H9 (cell line): ENCODE measurements around the gene RPGRIP1L. TPM values are rescaled to one million over a fixed set of nuclear protein-coding genes. Genes with fewer than 3 reads are reported as not detected.

Source experiments
- DNase-seq: peaks from one replicate; pipeline ENCODE4 v3.0.0-alpha.2; 2017
- H2AFZ ChIP-seq: one replicate; pipeline ENCODE4 v1.6.1; 2013; ENCODE audit warnings: mild to moderate bottlenecking, low read length, control low read depth, moderate library complexity
- H2AK5ac ChIP-seq: 2 replicates; pipeline ENCODE4 v1.6.1; 2013; ENCODE audit warnings: low read length, control low read depth, mixed read lengths; ENCODE audit not compliant: insufficient read length
- H2BK120ac ChIP-seq: one replicate; pipeline ENCODE4 v1.6.1; 2013; ENCODE audit warnings: low read depth, mild to moderate bottlenecking, low read length, control low read depth, inconsistent platforms; ENCODE audit not compliant: poor library complexity, severe bottlenecking
- H2BK12ac ChIP-seq: 2 replicates; pipeline ENCODE4 v1.6.1; 2013; ENCODE audit warnings: low read length, control low read depth, mixed read lengths, low read depth; ENCODE audit not compliant: insufficient read length
- H2BK15ac ChIP-seq: 2 replicates; pipeline ENCODE4 v1.6.1; 2013; ENCODE audit warnings: low read depth, low read length, control low read depth
- H2BK20ac ChIP-seq: one replicate; pipeline ENCODE4 v1.6.1; 2013; ENCODE audit warnings: low read depth, mild to moderate bottlenecking, low read length, control low read depth, inconsistent platforms; ENCODE audit not compliant: poor library complexity, severe bottlenecking
- H2BK5ac ChIP-seq: 2 replicates; pipeline ENCODE4 v1.6.1; 2013; ENCODE audit warnings: low read length, control low read depth, mixed read lengths; ENCODE audit not compliant: insufficient read length
- H3K14ac ChIP-seq: 2 replicates; pipeline ENCODE4 v1.6.1; 2013; ENCODE audit warnings: low read length, control low read depth; ENCODE audit not compliant: insufficient read depth
- H3K18ac ChIP-seq: 2 replicates; pipeline ENCODE4 v1.6.1; 2013; ENCODE audit warnings: low read depth, mild to moderate bottlenecking, mixed read lengths, low read length, control low read depth; ENCODE audit not compliant: insufficient read length
- H3K23ac ChIP-seq: 2 replicates; pipeline ENCODE4 v1.6.1; 2013; ENCODE audit warnings: low read length, control low read depth, mixed read lengths, low read depth; ENCODE audit not compliant: insufficient read length
- H3K23me2 ChIP-seq: 2 replicates; pipeline ENCODE4 v1.6.1; 2013; ENCODE audit warnings: low read depth, mild to moderate bottlenecking, mixed read lengths, low read length, control low read depth; ENCODE audit not compliant: insufficient read length, poor library complexity, severe bottlenecking
- H3K27ac ChIP-seq: 2 replicates; pipeline ENCODE4 v1.5.1; 2013; ENCODE audit warnings: low read length, control low read depth, mixed read lengths, low read depth; ENCODE audit not compliant: insufficient read length
- H3K27me3 ChIP-seq: 2 replicates; pipeline ENCODE4 v1.6.1; 2013; ENCODE audit warnings: low read length, control low read depth, inconsistent platforms; ENCODE audit not compliant: insufficient read depth
- H3K4ac ChIP-seq: 2 replicates; pipeline ENCODE4 v1.6.1; 2013; ENCODE audit warnings: low read depth, mild to moderate bottlenecking, control low read depth, inconsistent platforms, low read length, moderate library complexity
- H3K4me1 ChIP-seq: 2 replicates; pipeline ENCODE4 v1.6.1; 2013; ENCODE audit warnings: low read length, control low read depth, inconsistent platforms; ENCODE audit not compliant: insufficient read depth
- H3K4me2 ChIP-seq: 2 replicates; pipeline ENCODE4 v1.6.1; 2013; ENCODE audit warnings: low read length, control low read depth, mixed read lengths; ENCODE audit not compliant: insufficient read length, insufficient read depth
- H3K56ac ChIP-seq: 2 replicates; pipeline ENCODE4 v1.6.1; 2013; ENCODE audit warnings: low read depth, mild to moderate bottlenecking, mixed read lengths, low read length, control low read depth; ENCODE audit not compliant: insufficient read length
- H3K79me1 ChIP-seq: 2 replicates; pipeline ENCODE4 v1.6.1; 2013; ENCODE audit warnings: low read depth, mild to moderate bottlenecking, moderate library complexity, low read length, control low read depth, inconsistent platforms; ENCODE audit not compliant: insufficient read depth, poor library complexity, severe bottlenecking
- H3K79me2 ChIP-seq: 2 replicates; pipeline ENCODE4 v1.6.1; 2013; ENCODE audit warnings: low read length, control low read depth, inconsistent platforms; ENCODE audit not compliant: insufficient read depth
- H3K9ac ChIP-seq: 2 replicates; pipeline ENCODE4 v1.6.1; 2013; ENCODE audit warnings: low read length, control low read depth, mixed read lengths; ENCODE audit not compliant: insufficient read length; ENCODE audit errors: extremely low read depth
- H3K9me3 ChIP-seq: one replicate; pipeline ENCODE4 v1.6.1; 2013; ENCODE audit warnings: low read depth, low read length, inconsistent platforms; ENCODE audit not compliant: control insufficient read depth
- H3T11ph ChIP-seq: one replicate; pipeline ENCODE4 v1.6.1; 2013; ENCODE audit warnings: mild to moderate bottlenecking, low read length, control low read depth, inconsistent platforms
- H4K20me1 ChIP-seq: one replicate; pipeline ENCODE4 v1.6.1; 2013; ENCODE audit not compliant: control insufficient read depth, insufficient read length, insufficient read depth
- H4K5ac ChIP-seq: 2 replicates; pipeline ENCODE4 v1.6.1; 2013; ENCODE audit warnings: low read depth, mild to moderate bottlenecking, mixed read lengths, low read length, control low read depth; ENCODE audit not compliant: insufficient read length
- H4K8ac ChIP-seq: replicated peaks from 2 replicates; pipeline ENCODE4 v1.6.1; 2013; ENCODE audit warnings: low read length, control low read depth, mixed read lengths, low read depth; ENCODE audit not compliant: insufficient read length
- H4K91ac ChIP-seq: 2 replicates; pipeline ENCODE4 v1.6.1; 2013; ENCODE audit warnings: low read depth, mild to moderate bottlenecking, moderate library complexity, mixed read lengths, low read length, control low read depth; ENCODE audit not compliant: insufficient read length
- H3K27ac Mint-ChIP-seq, 3 experiments: 2 replicates in 2 of 3; 3 replicates in 1 of 3; pipeline ENCODE4 v1.8.0; 2020 to 2021; ENCODE audit warnings: mixed read lengths in 3 of 3, mild to moderate bottlenecking in 1 of 3, moderate library complexity in 1 of 3
- H3K27me3 Mint-ChIP-seq: 2 replicates; pipeline ENCODE4 v1.8.0; 2021; ENCODE audit warnings: low read depth, mild to moderate bottlenecking, moderate library complexity, mixed read lengths
- H3K36me3 Mint-ChIP-seq, 3 experiments: 2 replicates in 2 of 3; 3 replicates in 1 of 3; pipeline ENCODE4 v1.8.0; 2020 to 2021; ENCODE audit warnings: low read depth in 3 of 3, mixed read lengths in 3 of 3; ENCODE audit not compliant: insufficient read depth in 1 of 3
- H3K4me1 Mint-ChIP-seq, 2 experiments: 2 replicates each; pipeline ENCODE4 v1.8.0; 2020; ENCODE audit warnings: mixed read lengths in 2 of 2
- H3K4me3 Mint-ChIP-seq, 2 experiments: 2 replicates in 1 of 2; 3 replicates in 1 of 2; pipeline ENCODE4 v1.8.0; 2020 to 2021; ENCODE audit warnings: mild to moderate bottlenecking in 2 of 2, mixed read lengths in 2 of 2, moderate library complexity in 1 of 2
- H3K9me3 Mint-ChIP-seq, 2 experiments: 2 replicates in 1 of 2; 3 replicates in 1 of 2; pipeline ENCODE4 v1.8.0; 2020; ENCODE audit warnings: mild to moderate bottlenecking in 2 of 2, mixed read lengths in 2 of 2, moderate library complexity in 1 of 2
- CTCF ChIP-seq: fragments of 200-600 bp; sonication (generic); conservative IDR thresholded peaks from 3 replicates; pipeline ENCODE4 v1.8.0; 2021; ENCODE audit warnings: antibody characterized with exemption, mild to moderate bottlenecking
- WGBS: extraction: QIAGEN DNeasy Blood & Tissue Kit; methylation state at CpG from one replicate; pipeline ENCODE4 v1.1.7; 2013; ENCODE audit warnings: missing lambda C conversion rate, low lambda C conversion rate, mixed read lengths; ENCODE audit not compliant: insufficient read length; ENCODE audit errors: extremely low coverage; 5-methylcytosine and 5-hydroxymethylcytosine counted together
- total RNA-seq: library from RNA; stranded (reverse); gene quantifications from 2 replicates; pipeline ENCODE4 v1.2.1, GENCODE V29; 2021

Gene RPGRIP1L
- total RNA-seq, 1 experiment from 2014 or later: 11.7 TPM

GRCh38 chr16:53717577-53717976 lies 13.9 kb upstream of the RPGRIP1L start:
- Mint-ChIP-seq H3K36me3 (no peaks in the 10 kb centered on the region), H3K4me1 (peaks cover 10 to 11% of the 10 kb centered on the region in 2 experiments), H3K4me3 (no peak overlapping the region), H3K27me3 (no peaks in the 10 kb centered on the region), H3K9me3 (no peaks in the 10 kb centered on the region), H3K27ac (no peak overlapping the region)
- H3T11ph ChIP-seq: no peak overlapping the region
- H3K27ac ChIP-seq: no peak overlapping the region
- H4K8ac ChIP-seq: no peak overlapping the region
- H2BK12ac ChIP-seq: no peak overlapping the region
- no peaks in the 10 kb centered on the region for H3K9me3 ChIP-seq
- H2BK20ac ChIP-seq: no peak overlapping the region
- no peaks in the 10 kb centered on the region for H4K20me1 ChIP-seq
- H4K91ac ChIP-seq: no peak overlapping the region
- no peak overlapping the region for H3K4me2 ChIP-seq
- H3K14ac ChIP-seq: no peak overlapping the region
- no peak for TF ChIP-seq CTCF
- no peak overlapping the region for H2BK120ac ChIP-seq
- H2BK15ac ChIP-seq: no peak overlapping the region
- H2BK5ac ChIP-seq: no peak overlapping the region
- H3K18ac ChIP-seq: no peak overlapping the region
- H3K4ac ChIP-seq: no peak overlapping the region
- no peak overlapping the region for H2AK5ac ChIP-seq
- DNase-seq: no peak
- H3K79me2 ChIP-seq: no peaks in the 10 kb centered on the region; the same call in 1 of the 2 replicates
- H3K79me1 ChIP-seq: no peaks in the 10 kb centered on the region
- no peaks in the 10 kb centered on the region for H3K27me3 ChIP-seq
- peaks cover 3% of the 10 kb centered on the region; the same call in 1 of the 2 replicates for H3K4me1 ChIP-seq
- H3K23me2 ChIP-seq: no peaks in the 10 kb centered on the region
- no peak overlapping the region for H4K5ac ChIP-seq
- H3K9ac ChIP-seq: no peak overlapping the region
- no peak overlapping the region for H3K56ac ChIP-seq
- H2AFZ ChIP-seq: no peak overlapping the region
- H3K23ac ChIP-seq: no peak overlapping the region
- WGBS: no CpG with 5 or more reads among the region's 3 CpGs
